ENCODE data around the gene MRFAP1. TPM values are rescaled to one million over a fixed set of nuclear protein-coding genes. Genes with fewer than 3 reads are reported as not detected.

The MRFAP1 gene
- total RNA-seq, 4 donors from 2014 or later: 136 to 234 (median 170) TPM

DNA sequence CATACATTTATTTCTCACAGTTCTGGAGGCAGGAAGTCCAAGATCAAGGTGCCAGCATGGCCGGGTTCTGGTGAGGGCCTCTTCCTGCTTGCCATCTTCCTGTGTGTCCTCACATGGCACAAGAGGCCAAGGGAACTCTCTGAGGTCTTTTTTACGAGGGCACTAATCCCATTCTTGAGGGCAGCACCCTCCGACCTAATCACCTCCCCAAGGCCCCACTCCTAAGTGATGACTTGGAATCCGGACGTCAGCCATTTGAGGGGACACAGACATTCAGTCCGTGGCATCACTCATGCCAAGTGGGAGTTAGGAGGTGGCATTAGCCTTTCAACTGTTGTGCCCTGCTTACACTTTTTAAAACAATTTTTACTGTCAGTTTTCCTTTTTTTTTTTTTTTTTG is 38.2 kb upstream of the MRFAP1 start:
- 96 to 99% methylated on average over 6 of the region's 6 CpGs for WGBS, 2 donors
- no peak for DNase-seq (ENCODE audit: low spot score in 2 of 2)
- TF ChIP-seq, protein P1, sequence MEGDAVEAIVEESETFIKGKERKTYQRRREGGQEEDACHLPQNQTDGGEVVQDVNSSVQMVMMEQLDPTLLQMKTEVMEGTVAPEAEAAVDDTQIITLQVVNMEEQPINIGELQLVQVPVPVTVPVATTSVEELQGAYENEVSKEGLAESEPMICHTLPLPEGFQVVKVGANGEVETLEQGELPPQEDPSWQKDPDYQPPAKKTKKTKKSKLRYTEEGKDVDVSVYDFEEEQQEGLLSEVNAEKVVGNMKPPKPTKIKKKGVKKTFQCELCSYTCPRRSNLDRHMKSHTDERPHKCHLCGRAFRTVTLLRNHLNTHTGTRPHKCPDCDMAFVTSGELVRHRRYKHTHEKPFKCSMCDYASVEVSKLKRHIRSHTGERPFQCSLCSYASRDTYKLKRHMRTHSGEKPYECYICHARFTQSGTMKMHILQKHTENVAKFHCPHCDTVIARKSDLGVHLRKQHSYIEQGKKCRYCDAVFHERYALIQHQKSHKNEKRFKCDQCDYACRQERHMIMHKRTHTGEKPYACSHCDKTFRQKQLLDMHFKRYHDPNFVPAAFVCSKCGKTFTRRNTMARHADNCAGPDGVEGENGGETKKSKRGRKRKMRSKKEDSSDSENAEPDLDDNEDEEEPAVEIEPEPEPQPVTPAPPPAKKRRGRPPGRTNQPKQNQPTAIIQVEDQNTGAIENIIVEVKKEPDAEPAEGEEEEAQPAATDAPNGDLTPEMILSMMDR (IDR thresholded peaks at IDR 0.05): no peak
- no peak for TF ChIP-seq POLR2A (IDR thresholded peaks at IDR 0.05)
- intact Hi-C loops (cut with DNase I; ENCODE audit: low total_unique reads): no loop called here
- no peak overlapping the region for H3K4me3 ChIP-seq (ENCODE audit: low read depth, poor library complexity, severe bottlenecking)

DNA sequence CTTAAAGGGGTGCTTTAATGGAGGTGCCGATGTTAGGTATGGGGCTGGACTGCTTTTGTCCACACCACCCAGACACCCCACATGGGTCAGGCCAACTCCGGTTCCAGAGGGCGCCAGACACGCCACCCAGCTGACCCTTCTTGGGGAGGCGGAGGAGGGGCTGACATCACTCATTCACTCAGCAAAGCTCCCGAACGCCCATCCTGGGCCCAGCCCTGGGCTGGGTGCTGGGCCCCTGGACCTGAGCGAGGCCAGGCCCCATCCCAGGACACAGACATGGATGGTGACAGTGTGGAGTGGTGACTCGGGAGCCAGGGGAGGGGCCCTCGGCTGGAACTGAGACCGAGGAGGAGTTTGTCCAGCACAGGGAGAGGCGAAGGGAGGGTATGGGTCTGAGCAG is 37.4 kb upstream of the MRFAP1 start:
- 95 to 100% methylated on average over 8 to 12 of the region's 12 CpGs for WGBS, 2 donors
- DNase-seq (ENCODE audit: low spot score in 2 of 2): no peak
- no peak overlapping the region for H3K4me3 ChIP-seq (ENCODE audit: low read depth, poor library complexity, severe bottlenecking)
- TF ChIP-seq, protein P1 (IDR thresholded peaks at IDR 0.05): no peak
- TF ChIP-seq POLR2A (IDR thresholded peaks at IDR 0.05): no peak
- intact Hi-C loops (cut with DNase I; ENCODE audit: low total_unique reads): no loop called here

DNA sequence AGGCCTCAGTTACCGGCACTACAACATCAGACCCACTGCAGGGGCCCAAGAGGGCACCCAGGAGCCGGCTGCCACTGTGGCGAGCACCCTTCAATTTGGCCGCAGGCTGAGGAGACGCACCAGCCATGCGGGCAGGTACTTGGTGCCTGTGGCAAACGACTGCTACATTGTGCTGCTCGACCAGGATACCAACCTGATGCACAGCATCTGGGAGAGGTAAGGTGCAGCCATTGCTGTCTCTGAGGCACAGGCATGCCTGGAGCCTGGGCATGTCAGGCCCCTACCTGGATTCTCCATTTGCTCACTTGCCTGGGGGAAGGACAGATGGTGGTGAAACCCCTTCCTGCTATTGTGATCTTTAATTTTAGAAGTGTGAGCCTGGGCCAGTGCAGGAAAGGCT is 35.4 kb upstream of the MRFAP1 start:
- WGBS, 2 donors: 99 to 100% methylated on average over 1 to 8 of the region's 8 CpGs
- intact Hi-C loops (cut with DNase I; ENCODE audit: low total_unique reads): no loop called here
- no peak overlapping the region for H3K4me3 ChIP-seq (ENCODE audit: low read depth, poor library complexity, severe bottlenecking)
- TF ChIP-seq, protein P1 (IDR thresholded peaks at IDR 0.05): no peak
- no peak for TF ChIP-seq POLR2A (IDR thresholded peaks at IDR 0.05)
- DNase-seq (ENCODE audit: low spot score in 2 of 2): no peak

DNA sequence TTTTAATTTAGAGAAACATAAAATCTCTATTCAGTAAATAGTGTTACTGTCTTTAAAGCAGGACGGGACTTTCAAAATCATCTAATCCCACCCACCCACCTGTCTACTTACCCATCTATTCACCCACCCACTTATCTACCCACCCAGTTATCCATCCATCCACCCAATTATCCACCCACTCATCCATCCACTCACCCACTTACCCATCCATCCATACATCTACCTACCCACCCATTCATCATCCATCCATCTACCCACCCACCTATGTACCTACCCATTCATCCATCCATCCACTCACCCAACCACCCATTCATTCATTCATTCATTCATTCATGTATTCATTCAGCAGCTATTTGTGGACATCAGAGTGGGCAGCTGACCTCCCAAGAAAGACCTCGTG is 34.9 kb upstream of the MRFAP1 start:
- WGBS, 2 donors: 98 to 99% methylated on average over 2 of the region's 2 CpGs
- TF ChIP-seq, protein P1 (IDR thresholded peaks at IDR 0.05): no peak
- TF ChIP-seq POLR2A (IDR thresholded peaks at IDR 0.05): no peak
- intact Hi-C loops (cut with DNase I; ENCODE audit: low total_unique reads): no loop called here
- no peak for DNase-seq (ENCODE audit: low spot score in 2 of 2)
- H3K4me3 ChIP-seq (ENCODE audit: low read depth, poor library complexity, severe bottlenecking): no peak overlapping the region

DNA sequence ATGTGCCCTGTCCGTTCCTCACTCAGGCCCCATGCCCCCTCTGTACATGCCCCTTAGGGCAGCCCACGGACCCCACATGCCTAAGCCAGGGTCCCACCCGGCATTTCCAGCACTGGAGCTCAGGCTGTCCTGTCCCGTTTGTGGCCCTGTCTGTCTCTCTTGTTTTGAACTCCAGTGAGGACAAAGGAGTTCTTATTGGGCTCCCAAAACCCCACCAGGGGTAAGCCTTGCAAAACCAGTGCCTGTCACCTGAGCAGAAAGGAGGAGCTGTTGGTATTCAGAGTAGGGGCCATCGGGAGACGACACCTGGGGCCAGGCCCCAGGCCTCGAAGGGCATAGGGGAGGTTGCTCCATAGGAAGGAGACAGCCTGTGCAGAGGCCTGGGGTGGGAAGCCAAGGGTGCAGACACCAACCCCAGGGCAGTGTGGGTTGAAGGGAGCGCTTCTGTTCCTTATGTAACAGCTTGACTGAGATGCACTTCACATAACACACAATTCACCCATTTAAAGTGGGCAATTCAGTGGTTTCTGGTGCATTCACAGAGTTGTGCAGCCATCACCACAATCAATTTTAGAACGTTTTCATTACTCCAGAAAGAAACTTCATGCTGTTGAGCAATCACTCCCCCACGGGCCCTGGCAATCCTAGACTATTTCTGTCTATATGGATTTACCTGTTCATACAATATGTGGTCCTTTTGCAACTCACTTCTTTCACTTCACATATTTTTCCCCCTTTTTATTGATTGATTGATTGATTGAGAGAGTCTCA is 33.8 kb upstream of the MRFAP1 start:
- H3K4me3 ChIP-seq (ENCODE audit: low read depth, poor library complexity, severe bottlenecking): no peak overlapping the region
- DNase-seq (ENCODE audit: low spot score in 2 of 2): no peak
- intact Hi-C loops (cut with DNase I; ENCODE audit: low total_unique reads): no loop called here
- TF ChIP-seq, protein P1 (IDR thresholded peaks at IDR 0.05): no peak
- TF ChIP-seq POLR2A (IDR thresholded peaks at IDR 0.05): no peak
- WGBS, 2 donors: 87 to 89% methylated on average over 10 of the region's 10 CpGs

Data from lower leg skin (tissue), 4 donors.